Thymus (tissue), 11 donors: ENCODE measurements around the gene TMPRSS2. TPM values are rescaled to one million over a fixed set of nuclear protein-coding genes. Genes with fewer than 3 reads are reported as not detected.

ENCODE experiments used
- DNase-seq, 9 donors: peaks; one replicate each; pipeline ENCODE4 v3.0.0-alpha.2; 2013; ENCODE audit warnings: low spot score in 9 of 9, low read depth in 6 of 9, missing footprints in 1 of 9
- H3K27ac ChIP-seq, 2 donors: one replicate each; pipeline ENCODE4 v1.5.1; 2013; ENCODE audit warnings: control low read depth in 1 of 2, low read depth in 1 of 2, low read length in 1 of 2, mild to moderate bottlenecking in 1 of 2, moderate library complexity in 1 of 2
- H3K27me3 ChIP-seq, 2 donors: one replicate each; pipeline ENCODE4 v1.5.1; 2013; ENCODE audit warnings: low read length in 1 of 2; ENCODE audit not compliant: control insufficient read depth in 2 of 2, insufficient read depth in 1 of 2
- H3K36me3 ChIP-seq, 2 donors: one replicate each; pipeline ENCODE4 v1.5.1; 2013; ENCODE audit warnings: low read length in 1 of 2, mild to moderate bottlenecking in 1 of 2, moderate library complexity in 1 of 2; ENCODE audit not compliant: control insufficient read depth in 2 of 2, insufficient read depth in 2 of 2
- H3K4me1 ChIP-seq, 2 donors: one replicate each; pipeline ENCODE4 v1.5.1; 2013; ENCODE audit warnings: low read length in 2 of 2; ENCODE audit not compliant: control insufficient read depth in 2 of 2, insufficient read depth in 2 of 2
- H3K4me3 ChIP-seq, 2 donors: one replicate each; pipeline ENCODE4 v1.5.1; 2013; ENCODE audit warnings: low read length in 2 of 2, control low read depth in 1 of 2, mild to moderate bottlenecking in 1 of 2
- H3K9me3 ChIP-seq, 2 donors: one replicate each; pipeline ENCODE4 v1.5.1; 2013; ENCODE audit warnings: low read length in 1 of 2, mild to moderate bottlenecking in 1 of 2; ENCODE audit not compliant: control insufficient read depth in 2 of 2, insufficient read depth in 1 of 2
- WGBS: extraction: QIAGEN DNeasy Blood & Tissue Kit; methylation state at CpG from one replicate; pipeline ENCODE4 v1.1.7; 2013; 5-methylcytosine and 5-hydroxymethylcytosine counted together
- polyA plus RNA-seq: library from polyadenylated mRNA; stranded (reverse); fragments of 200-250 nt; gene quantifications from one replicate; pipeline ENCODE4 v1.2.3, GENCODE V29; 2013
- total RNA-seq: library from RNA; stranded (reverse); fragments of 120-200 nt; gene quantifications from one replicate; pipeline ENCODE4 v1.2.4, GENCODE V29; 2013
- donor health status: healthy.

Gene TMPRSS2
- total and polyA plus RNA-seq, 2 donors = 0.99 to 2.5 TPM

- no peak for DNase-seq
- H3K9me3 ChIP-seq = no peaks in the 10 kb centered on the region
- H3K36me3 ChIP-seq = peaks cover 75 to 94% of the 10 kb centered on the region in 2 donors
- H3K4me3 ChIP-seq = no peak overlapping the region
- 100% methylated on average over 2 of the region's 2 CpGs for WGBS
- H3K4me1 ChIP-seq = no peaks in the 10 kb centered on the region
- no peaks in the 10 kb centered on the region for H3K27me3 ChIP-seq
- no peak overlapping the region for H3K27ac ChIP-seq
Observed at GRCh38 chr21:41442481-41443186, 65.3 kb downstream of the TMPRSS2 start.

GRCh38 chr21:41441546-41441945 lies 66.4 kb downstream of the TMPRSS2 start:
- Histone ChIP-seq H3K27me3 (no peaks in the 10 kb centered on the region), H3K4me1 (no peaks in the 10 kb centered on the region), H3K27ac (no peak overlapping the region), H3K36me3 (peaks cover 75 to 94% of the 10 kb centered on the region in 2 donors), H3K9me3 (no peaks in the 10 kb centered on the region), H3K4me3 (no peak overlapping the region)
- DNase-seq = no peak
- WGBS = 98% methylated on average over 14 of the region's 14 CpGs

- DNase-seq = no peak
- Histone ChIP-seq H3K9me3 (peaks cover 0 to 1% of the 10 kb centered on the region in 2 donors), H3K36me3 (peaks cover 64 to 94% of the 10 kb centered on the region in 2 donors), H3K4me1 (no peaks in the 10 kb centered on the region), H3K27ac (no peak overlapping the region), H3K4me3 (no peak overlapping the region), H3K27me3 (no peaks in the 10 kb centered on the region)
- 96% methylated on average over 4 of the region's 4 CpGs for WGBS
Observed at GRCh38 chr21:41439248-41439647, 68.7 kb downstream of the TMPRSS2 start.

GRCh38 chr21:41438425-41439113 lies 69.4 kb downstream of the TMPRSS2 start:
- H3K27ac ChIP-seq = no peak overlapping the region
- DNase-seq = no peak

DNA sequence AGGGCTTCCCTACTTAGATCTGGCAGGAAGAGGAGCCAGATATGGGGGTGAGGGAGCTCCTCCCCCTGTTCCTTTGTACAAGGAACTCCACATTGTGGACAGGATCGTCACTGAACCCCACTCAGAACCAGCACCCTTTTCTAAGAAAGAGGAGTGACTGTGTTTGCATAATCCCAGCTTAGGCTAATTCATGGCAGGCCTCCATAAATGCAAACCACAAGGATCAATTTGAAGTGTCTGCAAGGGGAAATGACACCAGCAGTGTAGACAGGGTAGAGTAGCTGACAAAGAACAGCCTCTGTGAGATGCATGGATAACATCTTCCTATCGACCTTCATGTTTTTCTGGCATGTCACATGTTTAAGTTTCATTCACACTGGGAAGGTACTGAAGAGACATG lies 70.2 kb downstream of the TMPRSS2 start:
- H3K27ac ChIP-seq = no peak overlapping the region

More at GRCh38 chr21:41438425-41439113, 69.4 kb downstream of the TMPRSS2 start:
- H3K36me3 ChIP-seq = peaks cover 66 to 96% of the 10 kb centered on the region in 2 donors
- H3K27me3 ChIP-seq = no peaks in the 10 kb centered on the region
- no peaks in the 10 kb centered on the region for H3K4me1 ChIP-seq
- H3K9me3 ChIP-seq = peaks cover 0 to 2% of the 10 kb centered on the region in 2 donors
- no peak overlapping the region for H3K4me3 ChIP-seq
- 98% methylated on average over 13 of the region's 13 CpGs for WGBS

DNA sequence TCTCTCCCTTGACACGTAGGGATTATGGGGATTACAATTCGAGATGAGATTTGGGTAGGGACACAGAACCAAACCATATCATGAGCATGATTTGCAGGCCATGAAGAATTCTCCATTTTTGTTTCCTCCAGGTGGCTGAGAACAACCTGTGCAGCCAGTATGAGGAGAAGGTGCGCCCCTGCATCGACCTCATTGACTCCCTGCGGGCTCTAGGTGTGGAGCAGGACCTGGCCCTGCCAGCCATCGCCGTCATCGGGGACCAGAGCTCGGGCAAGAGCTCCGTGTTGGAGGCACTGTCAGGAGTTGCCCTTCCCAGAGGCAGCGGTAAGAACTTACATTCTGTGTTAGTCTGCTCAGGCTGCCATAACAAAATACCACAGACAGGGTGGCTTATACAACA lies 72.3 kb downstream of the TMPRSS2 start:
- 99% methylated on average over 11 of the region's 11 CpGs for WGBS
- H3K27me3 ChIP-seq = no peaks in the 10 kb centered on the region
- no peak overlapping the region for H3K27ac ChIP-seq
- DNase-seq = no peak
- no peaks in the 10 kb centered on the region for H3K4me1 ChIP-seq
- no peak overlapping the region for H3K4me3 ChIP-seq
- peaks cover 69 to 99% of the 10 kb centered on the region in 2 donors for H3K36me3 ChIP-seq
- peaks cover 2 to 5% of the 10 kb centered on the region in 2 donors for H3K9me3 ChIP-seq

More for the DNA sequence above, 70.2 kb downstream of the TMPRSS2 start:
- no peak for DNase-seq
- Histone ChIP-seq H3K4me1 (no peaks in the 10 kb centered on the region), H3K27me3 (no peaks in the 10 kb centered on the region), H3K4me3 (no peak overlapping the region), H3K36me3 (peaks cover 72 to 96% of the 10 kb centered on the region in 2 donors), H3K9me3 (peaks cover 2 to 5% of the 10 kb centered on the region in 2 donors)
- 91% methylated on average over 2 of the region's 2 CpGs for WGBS

DNA sequence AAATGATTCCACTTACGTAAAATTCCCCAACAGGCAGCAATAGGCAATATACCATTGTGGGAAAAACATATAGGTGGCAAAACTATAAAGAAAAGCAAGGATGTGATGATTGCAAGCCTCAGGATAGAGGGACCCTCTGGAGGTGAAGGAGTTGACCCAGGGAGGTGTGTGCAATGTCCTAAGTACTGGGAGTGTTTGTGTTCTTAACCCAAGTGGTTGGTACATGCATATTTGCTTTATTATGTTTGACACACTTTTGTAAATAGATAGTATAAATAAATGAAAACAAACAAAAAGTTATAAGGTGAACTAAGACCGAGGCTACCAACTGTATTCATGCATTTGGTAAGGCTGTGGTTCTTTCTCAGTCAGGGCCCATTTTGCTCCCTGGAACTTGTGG lies 74.4 kb downstream of the TMPRSS2 start:
- Histone ChIP-seq H3K27ac (no peak overlapping the region), H3K4me3 (no peak overlapping the region), H3K27me3 (no peaks in the 10 kb centered on the region), H3K36me3 (peaks cover 61 to 96% of the 10 kb centered on the region in 2 donors), H3K4me1 (peaks cover 0 to 12% of the 10 kb centered on the region in 2 donors), H3K9me3 (peaks cover 2 to 5% of the 10 kb centered on the region in 2 donors)
- 96% methylated on average over 2 of the region's 2 CpGs for WGBS
- DNase-seq = no peak

- no peak overlapping the region for H3K27ac ChIP-seq
- peaks cover 2 to 5% of the 10 kb centered on the region in 2 donors for H3K9me3 ChIP-seq
- WGBS = 79% methylated on average over 10 of the region's 10 CpGs
- H3K4me1 ChIP-seq = peaks cover 0 to 19% of the 10 kb centered on the region in 2 donors
- no peak for DNase-seq
- no peak overlapping the region for H3K4me3 ChIP-seq
- H3K36me3 ChIP-seq = peaks cover 59 to 94% of the 10 kb centered on the region in 2 donors
- H3K27me3 ChIP-seq = no peaks in the 10 kb centered on the region
Observed at GRCh38 chr21:41432562-41433460, 75.1 kb downstream of the TMPRSS2 start.
